Psoas muscle (tissue), 8 donors: Measurements from ENCODE around the gene CTNND2. TPM values are rescaled to one million over a fixed set of nuclear protein-coding genes. Genes with fewer than 3 reads are reported as not detected.

Experiments used
- ATAC-seq, 4 donors: fragments of 200-7000 bp; cut with Tn5 transposase; one replicate each; pipeline ENCODE4 v1.9.1; 2020; ENCODE audit warnings: moderate library complexity in 3 of 4, mild to moderate bottlenecking in 2 of 4
- DNase-seq, 2 donors: peaks; one replicate each; pipeline ENCODE4 v3.0.0-alpha.2; 2020
- H3K27ac ChIP-seq: fragments of 200-600 bp; one replicate; pipeline ENCODE4 v1.8.0; 2022
- H3K27me3 ChIP-seq, 3 donors: fragments of 200-600 bp in 1 of 3; one replicate each; pipeline versions ENCODE4 v1.6.1 to v1.8.0; 2013 to 2022; ENCODE audit warnings: low read length in 2 of 3, mild to moderate bottlenecking in 2 of 3, moderate library complexity in 1 of 3; ENCODE audit not compliant: insufficient read depth in 3 of 3
- H3K36me3 ChIP-seq, 2 donors: fragments of 200-600 bp in 1 of 2; one replicate each; pipeline versions ENCODE4 v1.6.1 to v1.8.0; 2013 to 2022; ENCODE audit warnings: low read depth in 1 of 2, mild to moderate bottlenecking in 1 of 2, moderate library complexity in 1 of 2; ENCODE audit not compliant: insufficient read depth in 1 of 2
- H3K4me1 ChIP-seq: fragments of 200-600 bp; one replicate; pipeline ENCODE4 v1.8.0; 2022
- H3K4me3 ChIP-seq: fragments of 200-600 bp; one replicate; pipeline ENCODE4 v1.8.0; 2022; ENCODE audit warnings: mild to moderate bottlenecking
- H3K9me3 ChIP-seq: fragments of 200-600 bp; one replicate; pipeline ENCODE4 v1.8.0; 2022
- WGBS, 3 donors: extraction: QIAGEN DNeasy Blood & Tissue Kit; methylation state at CpG; one replicate each; pipeline versions ENCODE4 v1.1.6 to v1.1.7; 2013; 5-methylcytosine and 5-hydroxymethylcytosine counted together
- intact Hi-C, 2 donors: fragments of 100-400 bp; cut with DNase I; formaldehyde crosslinking; loops; one replicate each; pipeline versions ENCODE4 v1.11.0 to v1.14.2; 2022
- polyA plus RNA-seq, 3 donors: library from polyadenylated mRNA; stranded (reverse); fragments of 200-250 nt; gene quantifications; one replicate each; pipeline ENCODE4 v1.2.3, GENCODE V29; 2013
- total RNA-seq, 4 donors: library from RNA; stranded (reverse); fragmentation: NEBNext Ultra II Directional in 2 of 4; extraction: Animal tissue kit (Norgen Biotek cat#: 25700) in 2 of 4; gene quantifications; one replicate each; pipeline versions ENCODE4 v1.2.1 to v1.2.4, GENCODE V29; 2021 to 2023
- TF ChIP-seq, protein P1 (sequence below): fragments of 200-600 bp; IDR thresholded peaks from one replicate; pipeline ENCODE4 v1.8.0; 2022; ENCODE audit warnings: antibody characterized with exemption
- donor health status: healthy with polysubstance abuse.
- donor health status: DM: no; HTN: no; CAD: no; lungs with moderate emphysema.
- donor health status: Bipolar disorder and iron deficiency.
- donor health status: healthy.
- donor health status: DM: yes; HTN: yes; CAD: no.
- donor health status: DM: no; HTN: no; CAD: no.
- donor health status: DM: no; HTN: no; CAD: no.
- donor health status: DM: yes; HTN: yes; CAD: no.

The CTNND2 gene
- total and polyA plus RNA-seq, 7 donors = 0.09 to 0.14 (median 0.13) TPM; not detected in 4

DNA sequence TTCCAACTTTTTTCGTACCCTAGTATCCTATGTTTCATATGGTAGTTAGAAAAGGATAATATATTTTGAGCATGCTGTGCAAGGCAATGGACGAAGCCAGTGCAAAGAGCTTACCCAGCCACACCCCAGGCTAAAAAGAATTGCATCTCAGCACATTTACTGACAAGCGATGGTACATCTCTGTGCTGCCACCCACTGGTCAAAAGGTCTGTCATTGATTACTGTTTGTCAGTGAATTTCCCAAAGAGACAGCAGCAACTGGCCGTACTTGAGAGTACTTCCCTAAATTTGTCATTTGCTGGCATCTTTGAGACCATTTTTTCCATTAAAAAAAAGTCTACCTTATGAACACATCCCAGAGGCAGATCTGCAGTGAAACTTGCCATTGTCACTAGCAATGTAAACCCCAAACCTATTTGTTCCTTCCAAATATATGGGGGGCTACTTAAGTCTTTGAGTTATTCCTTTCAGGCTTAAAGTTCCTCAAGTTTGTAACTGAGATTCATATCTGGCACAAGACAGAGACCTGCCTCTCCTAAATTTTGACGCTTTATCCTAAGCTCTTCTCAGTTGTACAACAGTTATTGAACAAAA lies 184.3 kb downstream of the CTNND2 start:
- H3K27me3 ChIP-seq = no peaks in the 10 kb centered on the region
- WGBS, 3 donors = 19 to 27% (median 22%) methylated on average over 5 of the region's 5 CpGs
- no peaks in the 10 kb centered on the region for H3K9me3 ChIP-seq
- no peaks in the 10 kb centered on the region for H3K36me3 ChIP-seq
- DNase-seq (no peak), ATAC-seq (no peak)
- no peak overlapping the region for H3K27ac ChIP-seq
- no peak overlapping the region for H3K4me3 ChIP-seq
- TF ChIP-seq, protein P1, sequence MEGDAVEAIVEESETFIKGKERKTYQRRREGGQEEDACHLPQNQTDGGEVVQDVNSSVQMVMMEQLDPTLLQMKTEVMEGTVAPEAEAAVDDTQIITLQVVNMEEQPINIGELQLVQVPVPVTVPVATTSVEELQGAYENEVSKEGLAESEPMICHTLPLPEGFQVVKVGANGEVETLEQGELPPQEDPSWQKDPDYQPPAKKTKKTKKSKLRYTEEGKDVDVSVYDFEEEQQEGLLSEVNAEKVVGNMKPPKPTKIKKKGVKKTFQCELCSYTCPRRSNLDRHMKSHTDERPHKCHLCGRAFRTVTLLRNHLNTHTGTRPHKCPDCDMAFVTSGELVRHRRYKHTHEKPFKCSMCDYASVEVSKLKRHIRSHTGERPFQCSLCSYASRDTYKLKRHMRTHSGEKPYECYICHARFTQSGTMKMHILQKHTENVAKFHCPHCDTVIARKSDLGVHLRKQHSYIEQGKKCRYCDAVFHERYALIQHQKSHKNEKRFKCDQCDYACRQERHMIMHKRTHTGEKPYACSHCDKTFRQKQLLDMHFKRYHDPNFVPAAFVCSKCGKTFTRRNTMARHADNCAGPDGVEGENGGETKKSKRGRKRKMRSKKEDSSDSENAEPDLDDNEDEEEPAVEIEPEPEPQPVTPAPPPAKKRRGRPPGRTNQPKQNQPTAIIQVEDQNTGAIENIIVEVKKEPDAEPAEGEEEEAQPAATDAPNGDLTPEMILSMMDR = no peak
- H3K4me1 ChIP-seq = no peaks in the 10 kb centered on the region
- intact Hi-C loops = no loop called here

- no peaks in the 10 kb centered on the region for H3K9me3 ChIP-seq
- intact Hi-C loops = no loop called here
- TF ChIP-seq, protein P1 = no peak
- H3K27me3 ChIP-seq = no peaks in the 10 kb centered on the region
- DNase-seq (no peak), ATAC-seq (no peak)
- 87 to 89% (median 88%) methylated on average over 6 of the region's 6 CpGs for WGBS, 3 donors
- H3K4me1 ChIP-seq = no peaks in the 10 kb centered on the region
- H3K36me3 ChIP-seq = no peaks in the 10 kb centered on the region
- no peak overlapping the region for H3K27ac ChIP-seq
- no peak overlapping the region for H3K4me3 ChIP-seq
Measured at GRCh38 chr5:11715461-11716196, 188.6 kb downstream of the CTNND2 start.

GRCh38 chr5:11711932-11712331 lies 192.3 kb downstream of the CTNND2 start:
- intact Hi-C loops = no loop called here
- DNase-seq = no peak

GRCh38 chr5:11709021-11709420 lies 195.2 kb downstream of the CTNND2 start:
- H3K27me3 ChIP-seq = no peaks in the 10 kb centered on the region

More at GRCh38 chr5:11711932-11712331, 192.3 kb downstream of the CTNND2 start:
- H3K9me3 ChIP-seq = no peaks in the 10 kb centered on the region
- H3K27ac ChIP-seq = no peak overlapping the region
- no peak overlapping the region for H3K4me3 ChIP-seq
- no peaks in the 10 kb centered on the region for H3K27me3 ChIP-seq
- H3K36me3 ChIP-seq = no peaks in the 10 kb centered on the region
- no peak for ATAC-seq
- no peaks in the 10 kb centered on the region for H3K4me1 ChIP-seq
- TF ChIP-seq, protein P1 = no peak
- WGBS, 3 donors = 68 to 77% (median 72%) methylated on average over 1 of the region's 1 CpG

More at GRCh38 chr5:11709021-11709420, 195.2 kb downstream of the CTNND2 start:
- H3K9me3 ChIP-seq = no peaks in the 10 kb centered on the region
- ATAC-seq (no peak), DNase-seq (no peak)
- intact Hi-C loops = no loop called here
- TF ChIP-seq, protein P1 = no peak
- H3K4me3 ChIP-seq = no peak overlapping the region
- no peak overlapping the region for H3K27ac ChIP-seq
- H3K36me3 ChIP-seq = no peaks in the 10 kb centered on the region
- 69 to 71% (median 70%) methylated on average over 4 of the region's 4 CpGs for WGBS, 3 donors
- no peaks in the 10 kb centered on the region for H3K4me1 ChIP-seq
